ENCODE data around the gene CATSPER3.

Gene CATSPER3

DNA sequence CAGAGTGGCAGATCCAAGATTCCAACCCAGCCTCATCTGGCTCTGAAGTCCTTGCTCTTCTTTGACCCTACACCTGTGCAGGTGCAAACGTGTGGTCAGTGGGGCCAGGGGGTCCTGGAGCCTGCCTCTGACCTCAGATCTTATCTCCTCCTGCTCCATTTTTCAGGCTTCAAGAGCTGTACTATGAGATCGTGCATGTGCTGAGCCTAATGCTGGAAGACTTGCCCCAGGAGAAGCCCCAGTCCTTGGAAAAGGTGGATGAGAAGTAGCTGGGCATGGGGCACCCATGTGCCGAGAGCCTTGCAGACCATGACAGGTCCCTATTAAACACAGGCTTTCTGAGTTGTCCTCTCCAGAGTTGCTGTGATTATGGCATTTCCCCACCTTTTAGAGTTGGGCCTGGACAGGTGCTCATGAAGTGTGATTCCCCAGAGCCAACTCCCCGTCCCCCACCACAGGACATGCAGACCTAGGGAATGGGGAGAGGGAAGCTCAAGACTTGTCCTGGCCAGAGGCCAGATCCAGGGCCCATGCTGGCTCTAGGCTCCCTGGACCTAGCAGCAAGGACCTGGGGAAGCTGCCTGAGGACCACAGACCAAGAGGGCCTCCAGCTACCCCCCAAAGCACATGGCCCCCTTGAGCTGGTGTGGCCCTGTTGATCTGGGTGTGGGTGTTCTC is 43.8 kb downstream of the CATSPER3 start:
- CTCF ChIA-PET: interaction anchor here (0.7 kb wide), 1 partner anchor 183 kb away, joined by 3 read pairs; no protein-coding TSS in a partner anchor
- no peak overlapping the region for H3K4me3 Mint-ChIP-seq
- no peaks in the 10 kb centered on the region for H3K36me3 Mint-ChIP-seq
- no peaks in the 10 kb centered on the region for H3K4me1 Mint-ChIP-seq
- no peak for DNase-seq
- H3K27ac Mint-ChIP-seq: no peak overlapping the region
- peaks cover 11% of the 10 kb centered on the region for H3K27me3 Mint-ChIP-seq
- H3K9me3 Mint-ChIP-seq: no peaks in the 10 kb centered on the region

DNA sequence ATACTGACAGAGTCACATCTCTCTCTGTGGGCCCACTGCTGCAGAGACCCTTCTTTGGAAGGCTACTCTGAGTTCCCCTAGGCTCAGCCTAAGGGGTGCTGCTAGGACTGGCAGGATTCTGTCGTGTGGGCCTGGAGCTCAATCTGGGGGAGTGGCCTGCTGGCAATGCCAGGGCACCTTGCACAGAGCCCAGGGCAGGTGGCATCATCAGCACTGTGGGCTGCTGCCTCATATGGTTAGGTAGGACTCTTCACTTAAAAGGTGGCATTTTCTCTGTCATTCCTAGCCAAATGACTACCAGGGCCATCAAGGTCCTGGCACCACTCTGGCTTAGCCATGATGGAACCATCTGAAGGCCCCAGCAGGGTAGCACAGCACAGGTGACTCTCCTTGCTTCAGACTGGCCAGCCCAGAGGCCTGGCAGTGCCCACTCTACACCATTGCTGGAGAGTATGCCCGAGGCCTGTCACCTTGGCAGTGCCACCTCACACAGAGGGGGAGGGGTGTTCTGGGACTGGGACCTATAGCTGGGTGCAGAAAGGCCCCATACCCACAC is 44.4 kb downstream of the CATSPER3 start:
- Mint-ChIP-seq H3K27ac (no peak overlapping the region), H3K4me3 (no peak overlapping the region), H3K36me3 (no peaks in the 10 kb centered on the region), H3K4me1 (no peaks in the 10 kb centered on the region), H3K9me3 (no peaks in the 10 kb centered on the region), H3K27me3 (peaks cover 11% of the 10 kb centered on the region)
- CTCF ChIA-PET: interaction anchor here (0.7 kb wide), 1 partner anchor 183 kb away, joined by 3 read pairs; no protein-coding TSS in a partner anchor
- DNase-seq: no peak

- no peak overlapping the region for H3K27ac Mint-ChIP-seq
- no peak overlapping the region for H3K4me3 Mint-ChIP-seq
- no peak for DNase-seq
- H3K36me3 Mint-ChIP-seq: no peaks in the 10 kb centered on the region
- CTCF ChIA-PET: interaction anchor here (0.6 kb wide), 1 partner anchor 68 kb away, joined by 3 read pairs; no protein-coding TSS in a partner anchor
- H3K4me1 Mint-ChIP-seq: no peaks in the 10 kb centered on the region
- H3K27me3 Mint-ChIP-seq: peaks cover 11% of the 10 kb centered on the region
- no peaks in the 10 kb centered on the region for H3K9me3 Mint-ChIP-seq
These were observed 45.3 kb downstream of the CATSPER3 start for GRCh38 chr5:135012951-135013391.

- Mint-ChIP-seq H3K27ac (no peak overlapping the region), H3K4me3 (no peak overlapping the region), H3K27me3 (peaks cover 14% of the 10 kb centered on the region), H3K4me1 (no peaks in the 10 kb centered on the region), H3K36me3 (no peaks in the 10 kb centered on the region), H3K9me3 (no peaks in the 10 kb centered on the region)
- no peak for DNase-seq
- CTCF ChIA-PET: no interaction called here
These were observed 45.7 kb downstream of the CATSPER3 start for GRCh38 chr5:135013445-135013844.

DNA sequence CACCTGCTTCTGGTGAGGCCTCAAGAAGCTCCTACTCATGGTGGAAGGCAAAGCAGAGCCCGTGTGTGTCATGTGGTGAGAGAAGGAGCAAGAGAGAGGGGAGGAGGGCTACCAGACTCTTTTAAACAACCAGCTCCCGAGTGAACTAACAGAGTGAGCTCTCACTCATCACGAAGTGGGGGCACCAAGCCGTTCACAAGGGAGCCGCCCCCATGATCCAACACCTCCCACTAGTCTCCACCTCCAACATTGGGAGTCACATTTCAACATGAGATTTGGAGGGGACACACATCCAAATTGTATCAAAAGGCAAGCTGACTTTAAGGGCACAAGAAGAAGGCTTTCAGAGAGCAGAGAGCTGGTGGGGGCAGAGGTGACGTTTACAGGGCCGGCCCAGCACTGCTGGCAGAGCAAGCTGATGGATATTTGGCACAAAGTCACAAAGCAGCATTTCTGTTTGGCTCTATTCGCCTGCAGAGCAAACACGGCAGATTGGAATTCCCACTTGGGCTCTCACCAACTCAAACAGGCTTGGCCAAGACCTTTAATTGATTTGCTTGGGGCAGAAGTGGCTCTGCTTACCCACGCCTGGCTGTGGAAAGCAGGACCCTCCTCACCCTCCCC is 46.4 kb downstream of the CATSPER3 start:
- CTCF ChIA-PET: no interaction called here
- no peaks in the 10 kb centered on the region for H3K36me3 Mint-ChIP-seq
- H3K27me3 Mint-ChIP-seq: peaks cover 15% of the 10 kb centered on the region
- no peaks in the 10 kb centered on the region for H3K9me3 Mint-ChIP-seq
- no peak overlapping the region for H3K27ac Mint-ChIP-seq
- no peaks in the 10 kb centered on the region for H3K4me1 Mint-ChIP-seq
- no peak for DNase-seq
- H3K4me3 Mint-ChIP-seq: no peak overlapping the region

- Mint-ChIP-seq H3K27me3 (peaks cover 18% of the 10 kb centered on the region), H3K27ac (no peak overlapping the region), H3K9me3 (no peaks in the 10 kb centered on the region), H3K36me3 (no peaks in the 10 kb centered on the region), H3K4me3 (no peak overlapping the region), H3K4me1 (no peaks in the 10 kb centered on the region)
- CTCF ChIA-PET: no interaction called here
- DNase-seq: no peak
These were observed 48.2 kb downstream of the CATSPER3 start for GRCh38 chr5:135015942-135016341.

DNA sequence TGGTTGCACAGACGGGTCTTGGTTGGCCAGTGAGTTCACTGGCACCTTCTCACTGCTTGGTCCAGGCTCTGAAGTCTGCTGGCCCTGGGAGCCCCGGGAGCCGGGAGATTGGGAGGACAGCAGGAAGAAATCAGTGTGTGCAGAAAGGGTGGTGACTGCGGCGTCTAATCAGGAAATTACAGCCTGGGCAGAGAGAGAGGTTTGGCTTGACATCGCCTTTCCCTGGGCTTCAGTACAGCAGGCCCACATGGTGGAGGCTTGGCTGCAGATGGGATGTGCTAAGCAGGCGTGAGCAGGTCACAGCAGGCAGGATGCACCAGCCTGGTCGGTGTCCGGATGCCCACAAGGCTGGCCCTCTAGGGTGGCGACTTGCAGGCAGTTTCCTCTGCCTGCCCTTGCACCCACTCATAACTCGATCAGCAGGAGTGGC is 49.2 kb downstream of the CATSPER3 start:
- Mint-ChIP-seq H3K27me3 (peaks cover 22% of the 10 kb centered on the region), H3K4me1 (no peaks in the 10 kb centered on the region), H3K9me3 (no peaks in the 10 kb centered on the region), H3K36me3 (no peaks in the 10 kb centered on the region), H3K4me3 (no peak overlapping the region), H3K27ac (no peak overlapping the region)
- DNase-seq: no peak
- CTCF ChIA-PET: no interaction called here

DNA sequence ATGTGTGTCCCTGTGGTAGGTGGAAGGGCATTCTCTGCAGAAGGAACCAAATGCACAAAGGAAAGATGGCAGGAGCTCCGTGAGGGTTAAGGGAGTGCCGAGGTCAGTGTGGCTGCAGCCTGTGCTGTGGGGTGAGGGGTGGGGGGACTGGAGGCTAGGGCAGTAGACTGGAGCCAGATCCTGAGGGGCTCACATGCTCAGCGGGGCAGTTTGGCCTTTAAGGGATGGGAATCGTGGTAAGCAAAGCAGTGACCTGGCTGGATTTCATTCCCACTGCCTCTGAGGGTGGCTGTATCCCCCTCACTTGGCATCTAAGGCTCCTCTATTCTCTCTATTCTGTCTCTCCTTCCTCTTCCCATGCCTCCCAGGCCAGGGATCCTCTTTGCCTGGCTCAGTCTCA is 50.8 kb downstream of the CATSPER3 start:
- Mint-ChIP-seq H3K27me3 (peaks cover 29% of the 10 kb centered on the region), H3K4me1 (no peaks in the 10 kb centered on the region), H3K36me3 (no peaks in the 10 kb centered on the region), H3K4me3 (no peak overlapping the region), H3K27ac (no peak overlapping the region), H3K9me3 (no peaks in the 10 kb centered on the region)
- DNase-seq: no peak
- CTCF ChIA-PET: no interaction called here

- Mint-ChIP-seq H3K27me3 (peaks cover 35% of the 10 kb centered on the region), H3K4me1 (no peaks in the 10 kb centered on the region), H3K9me3 (no peaks in the 10 kb centered on the region), H3K27ac (no peak overlapping the region), H3K36me3 (no peaks in the 10 kb centered on the region), H3K4me3 (no peak overlapping the region)
- peak; percentile 6 for DNase-seq
- CTCF ChIA-PET: no interaction called here
These were observed 51.6 kb downstream of the CATSPER3 start for GRCh38 chr5:135019314-135019713.

GRCh38 chr5:135020111-135020895 is 52.6 kb downstream of the CATSPER3 start:
- peak; percentile 10 for DNase-seq
- no peaks in the 10 kb centered on the region for H3K4me1 Mint-ChIP-seq
- CTCF ChIA-PET: no interaction called here

DNA sequence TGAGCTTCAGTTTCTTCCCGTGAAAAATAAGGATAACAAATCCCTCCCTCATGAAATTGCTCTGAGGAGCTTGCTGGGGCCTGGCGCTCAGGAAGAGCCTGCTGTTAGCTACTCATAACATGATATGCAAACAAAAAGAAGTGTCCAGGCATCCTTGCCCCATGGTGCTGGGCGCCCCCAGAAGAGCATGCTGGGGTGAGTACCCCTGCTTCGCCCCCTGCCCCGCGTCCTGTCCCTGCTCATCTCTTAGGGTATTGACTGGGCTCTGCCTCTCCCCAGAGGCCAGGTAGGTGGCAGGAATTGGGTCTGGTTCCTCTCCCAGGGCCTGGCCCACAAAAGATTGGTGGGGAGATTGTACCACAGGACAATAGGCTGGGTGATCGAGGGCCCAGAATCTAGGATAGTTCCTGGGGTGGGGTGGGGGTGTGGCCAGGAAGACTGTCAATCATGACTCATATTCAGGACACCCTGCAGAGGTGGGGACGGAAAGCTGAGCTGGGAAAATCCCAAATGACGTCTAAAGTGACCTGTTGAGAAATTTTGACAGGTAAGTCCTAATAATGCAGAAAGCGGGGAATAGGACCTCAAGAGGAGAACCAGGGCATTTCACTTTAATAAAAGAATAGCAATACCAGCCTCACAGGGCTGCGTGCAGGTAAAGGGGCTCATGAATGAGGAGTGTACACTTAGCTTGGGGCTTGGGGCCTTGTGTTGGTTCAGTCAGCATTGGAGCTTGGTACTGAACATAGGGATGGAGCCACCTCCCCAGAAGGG is 57.4 kb downstream of the CATSPER3 start:
- H3K36me3 Mint-ChIP-seq: peaks cover 4% of the 10 kb centered on the region
- peaks cover 78% of the 10 kb centered on the region for H3K27me3 Mint-ChIP-seq
- no peak overlapping the region for H3K27ac Mint-ChIP-seq
- CTCF ChIA-PET: no interaction called here
- H3K9me3 Mint-ChIP-seq: no peaks in the 10 kb centered on the region
- H3K4me3 Mint-ChIP-seq: no peak overlapping the region
- DNase-seq: no peak
- peaks cover 8% of the 10 kb centered on the region for H3K4me1 Mint-ChIP-seq

More at GRCh38 chr5:135020111-135020895, 52.6 kb downstream of the CATSPER3 start:
- Mint-ChIP-seq H3K27me3 (peaks cover 45% of the 10 kb centered on the region), H3K27ac (no peak overlapping the region), H3K36me3 (no peaks in the 10 kb centered on the region), H3K9me3 (no peaks in the 10 kb centered on the region), H3K4me3 (no peak overlapping the region)

DNA sequence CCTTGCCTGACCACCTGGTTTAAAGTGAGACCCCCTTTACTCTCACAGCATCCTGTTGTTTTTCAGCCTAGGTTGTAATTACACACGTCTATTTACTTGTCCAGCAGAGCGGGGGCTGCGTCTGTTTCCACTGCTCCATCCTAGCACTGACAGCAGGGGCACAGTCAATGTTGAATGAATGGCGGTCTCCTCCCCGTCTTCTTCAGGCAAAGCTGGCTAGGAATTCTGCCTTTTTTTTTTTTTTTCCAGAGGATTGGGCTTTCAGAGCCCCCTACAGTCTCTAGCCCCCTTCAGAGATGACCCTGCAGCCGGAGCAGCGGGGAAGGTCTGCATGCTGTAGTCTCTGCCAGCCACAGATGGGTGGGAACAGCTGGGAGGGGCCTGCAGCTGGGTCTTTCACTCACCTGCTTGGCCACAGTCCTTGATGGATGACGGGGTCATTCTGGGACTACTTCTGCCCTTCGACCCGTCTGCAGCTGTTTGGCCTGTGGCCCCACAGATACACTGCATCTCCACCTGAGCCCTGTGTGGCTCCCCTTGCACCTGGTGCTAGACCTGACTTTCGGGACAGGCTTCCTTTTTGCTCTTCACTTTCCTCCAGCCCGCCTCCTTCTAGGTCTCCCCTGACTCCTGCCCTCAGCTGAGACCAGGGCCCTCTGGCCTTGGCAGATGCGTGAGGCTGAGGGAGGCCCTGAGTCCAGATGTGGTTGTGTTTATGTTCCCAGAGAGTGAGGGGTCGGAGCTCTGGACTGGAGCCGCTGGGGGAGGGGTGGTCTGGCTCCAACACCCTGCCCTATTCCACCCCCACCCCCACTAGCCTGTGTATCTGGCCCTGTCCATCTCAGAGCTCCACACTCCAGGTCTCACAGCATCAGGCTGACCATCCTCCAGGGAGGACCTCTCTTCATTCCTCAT is 58.3 kb downstream of the CATSPER3 start:
- no peak for DNase-seq
- H3K27ac Mint-ChIP-seq: no peak overlapping the region
- peaks cover 4% of the 10 kb centered on the region for H3K36me3 Mint-ChIP-seq
- CTCF ChIA-PET: no interaction called here
- no peak overlapping the region for H3K4me3 Mint-ChIP-seq
- H3K27me3 Mint-ChIP-seq: peaks cover 85% of the 10 kb centered on the region
- H3K4me1 Mint-ChIP-seq: peaks cover 16% of the 10 kb centered on the region
- no peaks in the 10 kb centered on the region for H3K9me3 Mint-ChIP-seq

DNA sequence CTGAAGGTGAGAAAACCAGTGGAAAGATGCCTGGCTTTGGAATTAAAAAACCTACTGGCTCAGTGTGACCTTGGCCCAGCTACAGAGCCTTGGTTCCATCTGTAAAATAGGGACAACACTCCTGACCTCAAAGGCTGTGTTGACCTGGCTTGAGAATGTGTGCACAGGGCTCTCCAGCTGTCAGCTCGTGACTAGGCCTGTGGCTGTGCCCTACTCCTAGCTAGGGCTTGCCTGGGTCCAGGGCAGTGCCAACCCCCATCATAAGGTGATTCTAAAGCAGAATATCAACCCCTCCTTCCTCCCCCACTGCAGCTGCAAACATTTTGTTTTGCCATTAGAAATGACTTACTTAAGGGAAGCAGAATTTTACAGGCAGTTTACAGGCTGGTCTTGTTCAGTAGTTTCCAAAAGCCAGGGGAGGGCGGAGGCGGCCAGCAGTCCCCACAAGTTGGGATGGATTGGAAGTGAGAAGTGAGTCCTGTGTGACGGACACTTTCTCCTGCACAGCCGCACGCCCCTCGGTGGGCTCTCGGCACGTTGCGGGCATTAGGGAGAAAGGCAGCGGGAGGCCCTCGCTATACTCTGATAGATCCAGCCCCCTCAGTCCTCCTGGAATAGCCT is 59.0 kb downstream of the CATSPER3 start:
- peaks cover 19% of the 10 kb centered on the region for H3K4me1 Mint-ChIP-seq
- H3K9me3 Mint-ChIP-seq: no peaks in the 10 kb centered on the region
- no peak overlapping the region for H3K27ac Mint-ChIP-seq
- H3K36me3 Mint-ChIP-seq: peaks cover 4% of the 10 kb centered on the region
- peaks cover 89% of the 10 kb centered on the region for H3K27me3 Mint-ChIP-seq
- DNase-seq: no peak
- CTCF ChIA-PET: no interaction called here
- no peak overlapping the region for H3K4me3 Mint-ChIP-seq
